K562 (cell line): ENCODE results near the gene SAPCD1. TPM values are rescaled to one million over a fixed set of nuclear protein-coding genes. Genes with fewer than 3 reads are reported as not detected.

ENCODE experiments used
- ATAC-seq: fragments of 200-7000 bp; cut with Tn5 transposase; 3 replicates; pipeline ENCODE4 v1.9.1; 2020; ENCODE audit warnings: moderate library complexity
- BruUV-seq: library from RNA; stranded (reverse); fragments of 400-500 nt; replicated peaks from 2 replicates; lab custom pipeline; 2021; lab: Mats Ljungman, UMichigan
- CTCF ChIA-PET: fragments of 300-600 bp; formaldehyde crosslinking; extraction: SDS; loops from one replicate; lab custom pipeline; 2021; ENCODE audit warnings: low intra/inter-chr PET ratio; lab: Yijun Ruan, JAX
- POLR2A ChIA-PET: fragments of 300-600, 350-650 bp; sonication (Branson Sonifier 250); formaldehyde crosslinking; extraction: SDS; loops from one replicate; lab custom pipeline; 2021; ENCODE audit warnings: antibody characterized with exemption, inconsistent platforms; lab: Yijun Ruan, JAX
- DNase-seq, 4 experiments: peaks; one replicate each; pipeline versions ENCODE4 v3.0.0 to v3.0.0-alpha.2; 2011 to 2018; ENCODE audit warnings: low spot score in 3 of 4, mixed read lengths in 3 of 4; ENCODE audit errors: extremely low read depth in 1 of 4
- FAIRE-seq: peaks from 2 replicates; lab custom pipeline; 2011; peaks lifted over from hg19 to GRCh38; lab: Jason Lieb, UNC
- H2AFZ ChIP-seq: 2 replicates; pipeline ENCODE4 v1.6.0; 2011; ENCODE audit warnings: low read depth, low read length, control low read depth, inconsistent platforms
- H3K27ac ChIP-seq: fragments of 200-600 bp; 3 replicates; pipeline ENCODE4 v1.8.0; 2011; ENCODE audit warnings: low read depth, mild to moderate bottlenecking, control low read depth, inconsistent platforms, low read length, moderate library complexity, mixed read lengths; ENCODE audit errors: extremely low read depth
- H3K27me3 ChIP-seq, 2 experiments: fragments of 300-600 bp in 1 of 2; 2 replicates in 1 of 2; 3 replicates in 1 of 2; pipeline versions ENCODE4 v1.6.0 to v1.8.0; 2011; ENCODE audit warnings: inconsistent platforms in 2 of 2, low read length in 2 of 2, mild to moderate bottlenecking in 1 of 2, mixed read lengths in 1 of 2, moderate library complexity in 1 of 2; ENCODE audit not compliant: control insufficient read depth in 2 of 2, insufficient read depth in 2 of 2
- H3K36me3 ChIP-seq: fragments of 300-600 bp; 3 replicates; pipeline ENCODE4 v1.8.0; 2011; ENCODE audit warnings: mild to moderate bottlenecking, low read length, inconsistent platforms; ENCODE audit not compliant: control insufficient read depth, insufficient read depth
- H3K4me1 ChIP-seq, 2 experiments: fragments of 200-600 bp in 1 of 2; replicated peaks in 1 of 2; 2 replicates in 1 of 2; 3 replicates in 1 of 2; pipeline versions ENCODE4 v1.5.1 to v1.8.0; 2011; ENCODE audit warnings: inconsistent platforms in 2 of 2, low read length in 2 of 2, mild to moderate bottlenecking in 1 of 2, mixed read lengths in 1 of 2, moderate library complexity in 1 of 2; ENCODE audit not compliant: control insufficient read depth in 2 of 2, insufficient read depth in 2 of 2
- H3K4me2 ChIP-seq: 2 replicates; pipeline ENCODE4 v1.6.1; 2011; ENCODE audit warnings: low read length, control low read depth, inconsistent platforms, mixed read lengths; ENCODE audit not compliant: insufficient read depth
- H3K4me3 ChIP-seq: fragments of 200-600 bp; sonication (generic), shearing (Covaris generic); 2 replicates; pipeline ENCODE4 v1.5.1; 2016; ENCODE audit warnings: control low read depth, inconsistent platforms
- H3K79me2 ChIP-seq: fragments of 200-600 bp; 3 replicates; pipeline ENCODE4 v1.8.0; 2011; ENCODE audit warnings: low read length, inconsistent platforms; ENCODE audit not compliant: control insufficient read depth, insufficient read depth
- H3K9ac ChIP-seq, 2 experiments: 2 replicates each; pipeline versions ENCODE4 v1.6.0 to v1.6.1; 2011; ENCODE audit warnings: low read depth in 2 of 2, low read length in 2 of 2, control low read depth in 1 of 2, inconsistent platforms in 1 of 2, mild to moderate bottlenecking in 1 of 2, mixed read lengths in 1 of 2; ENCODE audit not compliant: insufficient read depth in 1 of 2
- H3K9me1 ChIP-seq: one replicate; pipeline ENCODE4 v1.6.0; 2011; ENCODE audit warnings: inconsistent platforms, mild to moderate bottlenecking, low read length, moderate library complexity; ENCODE audit not compliant: control insufficient read depth, insufficient read depth
- H3K9me3 ChIP-seq: replicated peaks from 2 replicates; pipeline ENCODE4 v1.5.1; 2011; ENCODE audit warnings: low read depth, low read length, inconsistent platforms; ENCODE audit not compliant: control insufficient read depth, insufficient read depth
- H4K20me1 ChIP-seq: replicated peaks from 2 replicates; pipeline ENCODE4 v1.6.1; 2011; ENCODE audit warnings: low read length, inconsistent platforms, mixed read lengths; ENCODE audit not compliant: control insufficient read depth, insufficient read depth
- CBFA2T2 ChIP-seq: fragments of 450-650 bp; conservative IDR thresholded peaks from 2 replicates; pipeline ENCODE4 v1.6.1; 2017; ENCODE audit warnings: mild to moderate bottlenecking
- E4F1 ChIP-seq: fragments of 250-450 bp; sonication (Bioruptor Pico); IDR thresholded peaks from 2 replicates; pipeline ENCODE4 v1.5.0; 2021; ENCODE audit warnings: mild to moderate bottlenecking, borderline replicate concordance
- HMGN3 ChIP-seq: IDR thresholded peaks from 2 replicates; pipeline ENCODE4 v1.6.1; 2011; ENCODE audit warnings: borderline replicate concordance, low read depth, mild to moderate bottlenecking, mixed read lengths, low read length; ENCODE audit not compliant: insufficient read length; ENCODE audit errors: extremely low read depth
- IFI16 ChIP-seq: fragments of 250-450 bp; sonication (Bioruptor Pico); IDR thresholded peaks from 2 replicates; pipeline ENCODE4 v2.1.2; 2022; ENCODE audit warnings: mild to moderate bottlenecking, inconsistent platforms
- JUND ChIP-seq, 2 experiments: IDR thresholded peaks; 2 replicates in 1 of 2; 3 replicates in 1 of 2; pipeline ENCODE4 v1.6.1; 2011; ENCODE audit warnings: borderline replicate concordance in 2 of 2, low read depth in 2 of 2, low read length in 2 of 2, improper control_type of control experiment in 1 of 2, missing biosample characterization in 1 of 2, missing genetic modification characterization in 1 of 2, missing genetic modification reagents in 1 of 2
- KHSRP ChIP-seq: fragments of 450-650 bp; IDR thresholded peaks from 2 replicates; pipeline ENCODE4 v1.6.1; 2017
- NR4A1 ChIP-seq, 2 experiments: fragments of 250-450 bp in 1 of 2; fragments of 450-650 bp in 1 of 2; sonication (Bioruptor Pico) in 1 of 2; IDR thresholded peaks; 2 replicates each; pipeline versions ENCODE4 v1.4.0 to v1.6.1; 2016 to 2020; ENCODE audit warnings: mild to moderate bottlenecking in 2 of 2, missing compliant biosample characterization in 1 of 2, missing genetic modification characterization in 1 of 2, moderate library complexity in 1 of 2
- NRF1 ChIP-seq, 2 experiments: fragments of 450-650 bp; IDR thresholded peaks in 1 of 2; conservative IDR thresholded peaks in 1 of 2; 2 replicates each; pipeline ENCODE4 v1.6.1; 2014; ENCODE audit warnings: mild to moderate bottlenecking in 2 of 2
- PCBP1 ChIP-seq: fragments of 200-400 bp; formaldehyde crosslinking; IDR thresholded peaks from 2 replicates; pipeline ENCODE4 v1.6.1; 2018; ENCODE audit warnings: mild to moderate bottlenecking, low read depth, low read length; ENCODE audit not compliant: poor library complexity, severe bottlenecking
- POLR2G ChIP-seq: fragments of 200-400 bp; formaldehyde crosslinking; IDR thresholded peaks from 2 replicates; pipeline ENCODE4 v1.6.1; 2017; ENCODE audit warnings: low read depth, mild to moderate bottlenecking, antibody characterized with exemption, low read length, moderate library complexity
- WGBS: fragments of 100-300 bp; shearing (Covaris generic); methylation state at CpG from one replicate; pipeline ENCODE4 v1.1.6; 2016; ENCODE audit warnings: low coverage, mixed read lengths; ENCODE audit not compliant: insufficient coverage; ENCODE audit errors: missing lambda C conversion rate; 5-methylcytosine and 5-hydroxymethylcytosine counted together
- in situ Hi-C: fragments of 300-500 bp; cut with MboI; formaldehyde crosslinking; loops from 4 replicates; pipeline ENCODE4 v1.15.0; 2018; ENCODE audit warnings: inconsistent platforms, mixed read lengths
- intact Hi-C: fragments of 100-400 bp; cut with micrococcal nuclease; formaldehyde crosslinking; loops from 2 replicates; pipeline ENCODE4 v1.14.2; 2022
- polyA plus RNA-seq, 8 experiments: library from polyadenylated mRNA; depleted of rRNA in 4 of 8; stranded (reverse) in 5 of 8; unstranded in 3 of 8; fragments of >200 nt; fragmentation: Nextera tagmentation in 2 of 8; fragmentation: Illumina TruSeq in 1 of 8; extraction: Ambion mirVana in 2 of 8; extraction: Trizol in 1 of 8; gene quantifications; 2 replicates each; pipeline versions ENCODE4 v1.2.1 to v1.2.3, GENCODE V29; 2011 to 2014; ENCODE audit warnings: inconsistent platforms in 1 of 8, missing spikeins in 1 of 8
- total RNA-seq, 7 experiments: library from RNA; depleted of rRNA in 6 of 7; stranded (reverse); fragments of >200 nt in 6 of 7; fragmentation: Illumina TruSeq in 2 of 7; extraction: Trizol in 2 of 7; gene quantifications; 2 replicates each; pipeline versions ENCODE4 v1.2.1 to v1.2.3, GENCODE V29; 2011 to 2021; ENCODE audit warnings: low replicate concordance in 1 of 7
- TF ChIP-seq, protein P1 (sequence below): conservative IDR thresholded peaks from 2 replicates; pipeline ENCODE4 v1.6.1; 2011; ENCODE audit warnings: low read depth, mild to moderate bottlenecking, low read length; ENCODE audit not compliant: control insufficient read depth

SAPCD1 gene
- total and polyA plus RNA-seq, 9 of the 15 experiments (the other 6 are each of a cell fraction or from before 2014, with no cell fraction given), result 2.6 to 30.2 (median 7.4) TPM

GRCh38 chr6:31723245-31723979 lies 39.0 kb upstream of the SAPCD1 start, which contains the start of gene MPIG6B (continued):
- TF ChIP-seq IFI16 (CRISPR knock-in tag) (0 out of 2 replicates have a peak, but pooled peaks have one; percentile 21), E4F1 (CRISPR knock-in tag) (no peak), CBFA2T2 (peak; percentile 23; the same call in 1 of the 2 replicates), PCBP1 (peak; percentile 59)

DNA sequence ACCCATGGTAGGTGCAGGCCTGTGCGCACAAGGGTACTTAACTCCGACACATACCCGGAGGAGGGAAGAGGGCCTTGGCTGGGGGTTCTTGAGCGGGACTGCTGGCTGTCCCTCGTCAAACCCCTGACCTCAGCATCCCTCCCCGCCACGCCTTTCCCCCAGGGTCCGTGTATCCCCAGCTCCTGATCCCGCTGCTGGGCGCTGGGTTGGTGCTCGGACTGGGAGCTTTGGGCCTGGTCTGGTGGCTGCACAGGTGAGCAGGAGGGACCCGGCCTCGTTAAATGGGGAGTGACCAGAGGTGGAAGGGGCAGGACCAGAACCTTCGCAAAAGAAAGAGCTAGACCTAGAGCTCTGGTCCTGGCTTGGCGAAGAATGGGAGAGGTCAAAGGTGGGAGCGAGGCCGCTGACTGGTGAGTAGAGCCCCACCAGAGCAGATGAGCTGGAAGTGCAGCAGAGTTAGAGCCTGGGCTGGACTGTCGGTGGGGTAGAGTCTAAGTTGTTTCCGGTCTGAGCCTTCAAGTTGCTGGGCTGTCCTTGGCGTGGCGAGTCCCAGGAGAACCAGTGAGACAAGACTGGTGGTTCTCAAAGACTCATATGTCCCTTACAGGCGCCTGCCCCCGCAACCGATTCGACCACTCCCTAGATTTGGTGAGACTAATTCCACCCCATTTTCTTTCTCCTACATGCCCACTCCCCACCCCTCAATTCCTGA lies 38.3 kb upstream of the SAPCD1 start:
- H3K27ac ChIP-seq, result no peak overlapping the region
- H3K79me2 ChIP-seq, result peaks cover 7% of the 10 kb centered on the region; the same call in 1 of the 3 replicates
- H4K20me1 ChIP-seq, result no peaks in the 10 kb centered on the region
- H2AFZ ChIP-seq, result no peak overlapping the region
- no peak overlapping the region for H3K4me2 ChIP-seq
- peak overlapping the region in 1 of 2 experiments; percentile 70; a peak in 2 of 4 replicates for H3K9ac ChIP-seq
- ATAC-seq, result no peak
- in situ Hi-C loops, result no loop called here
- POLR2A ChIA-PET, result interaction anchor here (0.5 to 15.0 kb wide), 13 partner anchors 11 to 477 kb away, joined by 3 to 236 read pairs (median 4); partner anchors contain the start of genes ABHD16A, C6orf47, CLIC1 and CSNK2B
- intact Hi-C loops, result no loop called here
- no peaks in the 10 kb centered on the region for H3K9me3 ChIP-seq
- no TSS peak for BruUV-seq
- peaks cover 5% of the 10 kb centered on the region for H3K9me1 ChIP-seq
- WGBS, result 89% methylated on average over 24 of the region's 25 CpGs
- peaks cover 43 to 53% of the 10 kb centered on the region in 2 experiments for H3K4me1 ChIP-seq
- H3K27me3 ChIP-seq, result no peaks in the 10 kb centered on the region
- CTCF ChIA-PET, result interaction anchor here (0.5 kb wide), 1 partner anchor 43 kb away, joined by 3 read pairs; the partner anchor contains the start of gene LY6G5C
- no peak for DNase-seq
- no peak overlapping the region for H3K4me3 ChIP-seq
- H3K36me3 ChIP-seq, result peaks cover 27% of the 10 kb centered on the region; the same call in 2 of the 3 replicates
- FAIRE-seq, result no peak
- TF ChIP-seq NR4A1 (CRISPR knock-in tag; IDR thresholded peaks at IDR 0.05) (0 out of 2 replicates have a peak, but pooled peaks have one; percentile 5), NR4A1 (tag; IDR thresholded peaks at IDR 0.05) (no peak), HMGN3 (no peak), NRF1 (conservative IDR thresholded peaks at IDR 0.05 in 1 of 2, IDR thresholded peaks at IDR 0.05 in 1 of 2) (no peak), POLR2G (peak; percentile 73), KHSRP (no peak), CBFA2T2 (no peak), JUND (IDR thresholded peaks at IDR 0.05; ENCODE audit: borderline replicate concordance, low read depth, low read length) (no peak), JUND (tag; IDR thresholded peaks at IDR 0.05; ENCODE audit: borderline replicate concordance, low read depth, low read length) (no peak)
- TF ChIP-seq, protein P1, sequence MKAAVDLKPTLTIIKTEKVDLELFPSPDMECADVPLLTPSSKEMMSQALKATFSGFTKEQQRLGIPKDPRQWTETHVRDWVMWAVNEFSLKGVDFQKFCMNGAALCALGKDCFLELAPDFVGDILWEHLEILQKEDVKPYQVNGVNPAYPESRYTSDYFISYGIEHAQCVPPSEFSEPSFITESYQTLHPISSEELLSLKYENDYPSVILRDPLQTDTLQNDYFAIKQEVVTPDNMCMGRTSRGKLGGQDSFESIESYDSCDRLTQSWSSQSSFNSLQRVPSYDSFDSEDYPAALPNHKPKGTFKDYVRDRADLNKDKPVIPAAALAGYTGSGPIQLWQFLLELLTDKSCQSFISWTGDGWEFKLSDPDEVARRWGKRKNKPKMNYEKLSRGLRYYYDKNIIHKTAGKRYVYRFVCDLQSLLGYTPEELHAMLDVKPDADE, result 0 out of 2 replicates have a peak, but pooled peaks have one; percentile 20
